Measurements from ENCODE around the gene KIF1A.

KIF1A gene

GRCh38 chr2:240762971-240763370, 57.0 kb downstream of the KIF1A start:
- peaks cover 4% of the 10 kb centered on the region; the same call in 1 of the 2 replicates for H3K36me3 ChIP-seq
- H3K4me3 ChIP-seq (ENCODE audit: low read depth, low read length), result no peak overlapping the region
- H3K27me3 ChIP-seq, result no peaks in the 10 kb centered on the region
- no peaks in the 10 kb centered on the region for H3K4me1 ChIP-seq
- TF ChIP-seq, protein P1, sequence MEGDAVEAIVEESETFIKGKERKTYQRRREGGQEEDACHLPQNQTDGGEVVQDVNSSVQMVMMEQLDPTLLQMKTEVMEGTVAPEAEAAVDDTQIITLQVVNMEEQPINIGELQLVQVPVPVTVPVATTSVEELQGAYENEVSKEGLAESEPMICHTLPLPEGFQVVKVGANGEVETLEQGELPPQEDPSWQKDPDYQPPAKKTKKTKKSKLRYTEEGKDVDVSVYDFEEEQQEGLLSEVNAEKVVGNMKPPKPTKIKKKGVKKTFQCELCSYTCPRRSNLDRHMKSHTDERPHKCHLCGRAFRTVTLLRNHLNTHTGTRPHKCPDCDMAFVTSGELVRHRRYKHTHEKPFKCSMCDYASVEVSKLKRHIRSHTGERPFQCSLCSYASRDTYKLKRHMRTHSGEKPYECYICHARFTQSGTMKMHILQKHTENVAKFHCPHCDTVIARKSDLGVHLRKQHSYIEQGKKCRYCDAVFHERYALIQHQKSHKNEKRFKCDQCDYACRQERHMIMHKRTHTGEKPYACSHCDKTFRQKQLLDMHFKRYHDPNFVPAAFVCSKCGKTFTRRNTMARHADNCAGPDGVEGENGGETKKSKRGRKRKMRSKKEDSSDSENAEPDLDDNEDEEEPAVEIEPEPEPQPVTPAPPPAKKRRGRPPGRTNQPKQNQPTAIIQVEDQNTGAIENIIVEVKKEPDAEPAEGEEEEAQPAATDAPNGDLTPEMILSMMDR (IDR thresholded peaks at IDR 0.05; ENCODE audit: low read depth, low read length), result no peak
- no peaks in the 10 kb centered on the region for H3K9me3 ChIP-seq
- no peak for DNase-seq

- Histone ChIP-seq H3K4me1 (no peaks in the 10 kb centered on the region), H3K27me3 (no peaks in the 10 kb centered on the region), H3K36me3 (peaks cover 4% of the 10 kb centered on the region; the same call in 1 of the 2 replicates), H3K4me3 (ENCODE audit: low read depth, low read length) (no peak overlapping the region), H3K9me3 (no peaks in the 10 kb centered on the region)
- TF ChIP-seq, protein P1 (IDR thresholded peaks at IDR 0.05; ENCODE audit: low read depth, low read length), result no peak
- no peak for DNase-seq
Measured at GRCh38 chr2:240762249-240762648, 57.8 kb downstream of the KIF1A start.

- peaks cover 4% of the 10 kb centered on the region; the same call in 1 of the 2 replicates for H3K36me3 ChIP-seq
- DNase-seq, result no peak
- H3K4me3 ChIP-seq (ENCODE audit: low read depth, low read length), result no peak overlapping the region
- H3K4me1 ChIP-seq, result no peaks in the 10 kb centered on the region
- TF ChIP-seq, protein P1 (IDR thresholded peaks at IDR 0.05; ENCODE audit: low read depth, low read length), result no peak
- no peaks in the 10 kb centered on the region for H3K27me3 ChIP-seq
- H3K9me3 ChIP-seq, result no peaks in the 10 kb centered on the region
Measured at GRCh38 chr2:240760576-240761246, 59.3 kb downstream of the KIF1A start.

- TF ChIP-seq, protein P1 (IDR thresholded peaks at IDR 0.05; ENCODE audit: low read depth, low read length), result no peak
- no peaks in the 10 kb centered on the region for H3K4me1 ChIP-seq
- H3K27me3 ChIP-seq, result no peaks in the 10 kb centered on the region
- no peaks in the 10 kb centered on the region for H3K9me3 ChIP-seq
- no peak overlapping the region for H3K4me3 ChIP-seq (ENCODE audit: low read depth, low read length)
- DNase-seq, result no peak
- peaks cover 4% of the 10 kb centered on the region; the same call in 1 of the 2 replicates for H3K36me3 ChIP-seq
Measured at GRCh38 chr2:240760121-240760520, 59.9 kb downstream of the KIF1A start.

DNA sequence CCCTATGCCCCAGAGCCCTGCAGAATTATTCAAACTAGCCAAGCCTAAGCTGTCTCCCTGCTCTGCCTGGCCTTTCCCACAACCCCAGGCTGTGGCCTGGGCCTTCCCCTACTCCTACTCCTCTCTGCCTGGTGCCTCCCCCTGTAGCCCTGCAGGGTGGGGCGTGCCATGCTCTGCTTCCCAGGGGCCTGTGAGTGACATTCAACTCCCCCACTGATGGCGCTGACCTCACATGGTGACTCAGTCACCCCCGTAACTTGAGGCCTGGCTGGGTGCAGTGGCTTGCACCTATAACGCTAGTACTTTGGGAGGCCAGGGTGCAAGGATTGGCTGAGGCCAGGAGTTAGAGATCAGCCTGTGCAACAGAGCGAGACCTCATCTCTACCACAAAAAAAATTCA, 60.6 kb downstream of the KIF1A start:
- TF ChIP-seq, protein P1 (IDR thresholded peaks at IDR 0.05; ENCODE audit: low read depth, low read length), result no peak
- Histone ChIP-seq H3K4me1 (no peaks in the 10 kb centered on the region), H3K9me3 (no peaks in the 10 kb centered on the region), H3K36me3 (peaks cover 4% of the 10 kb centered on the region; the same call in 1 of the 2 replicates), H3K4me3 (ENCODE audit: low read depth, low read length) (no peak overlapping the region), H3K27me3 (no peaks in the 10 kb centered on the region)
- DNase-seq, result no peak

DNA sequence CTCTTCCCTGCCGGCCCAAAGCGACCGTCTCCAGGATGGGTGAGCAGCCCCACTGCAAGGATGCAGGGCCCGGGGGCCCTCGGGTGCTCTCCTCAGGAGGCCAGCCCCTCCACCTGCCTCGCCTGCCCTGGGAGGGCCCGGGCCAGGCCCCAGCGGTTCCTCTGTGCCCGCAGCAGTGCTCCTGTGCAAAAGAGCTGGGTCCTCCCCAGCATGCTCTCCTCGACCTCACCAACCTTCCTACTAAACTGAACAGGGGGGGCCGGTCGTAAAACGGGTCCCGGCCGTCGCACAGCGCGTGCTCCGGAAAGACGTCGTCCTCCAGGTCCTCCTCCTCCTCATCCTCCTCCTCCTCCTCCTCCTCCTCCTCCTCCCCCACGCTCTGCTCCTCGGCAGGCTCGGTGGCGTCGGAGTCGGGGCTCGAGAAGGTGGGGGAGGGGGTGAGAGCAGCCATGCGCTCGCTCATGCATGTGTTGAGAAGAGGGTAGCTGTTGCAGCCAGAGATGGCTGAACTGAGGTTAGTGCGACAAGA, 62.9 kb downstream of the KIF1A start:
- TF ChIP-seq, protein P1 (IDR thresholded peaks at IDR 0.05; ENCODE audit: low read depth, low read length), result no peak
- H3K4me1 ChIP-seq, result no peaks in the 10 kb centered on the region
- H3K27me3 ChIP-seq, result no peaks in the 10 kb centered on the region
- H3K4me3 ChIP-seq (ENCODE audit: low read depth, low read length), result no peak overlapping the region
- peaks cover 4% of the 10 kb centered on the region; the same call in 1 of the 2 replicates for H3K36me3 ChIP-seq
- no peaks in the 10 kb centered on the region for H3K9me3 ChIP-seq
- DNase-seq, result no peak
